ENCODE data around the gene PLAGL2.

GRCh38 chr20:32158943-32159660, 48.4 kb downstream of the PLAGL2 start:
- TF ChIP-seq POLR2A (IDR thresholded peaks at IDR 0.05; ENCODE audit: low read depth, low read length) (no peak), CTCF (conservative IDR thresholded peaks at IDR 0.05; ENCODE audit: low read depth, low read length) (no peak), SMC3 (IDR thresholded peaks at IDR 0.05; ENCODE audit: low read depth, low read length) (no peak), RFX5 (IDR thresholded peaks at IDR 0.05; ENCODE audit: low read depth, low read length) (no peak), MXI1 (IDR thresholded peaks at IDR 0.05; ENCODE audit: borderline replicate concordance, low read depth, low read length) (no peak), MAZ (IDR thresholded peaks at IDR 0.05; ENCODE audit: borderline replicate concordance, low read depth, low read length) (no peak), USF2 (IDR thresholded peaks at IDR 0.05; ENCODE audit: low read depth, low read length) (no peak), RAD21 (IDR thresholded peaks at IDR 0.05; ENCODE audit: low read length) (no peak), BHLHE40 (IDR thresholded peaks at IDR 0.05; ENCODE audit: low read depth, low read length) (no peak), RCOR1 (IDR thresholded peaks at IDR 0.05; ENCODE audit: insufficient replicate concordance, low read length) (no peak), CEBPB (IDR thresholded peaks at IDR 0.05; ENCODE audit: low read depth, low read length) (no peak)

Data from IMR-90 (cell line).